IPS DF 6.9 (cell line): ENCODE measurements around the gene MOSMO.
"Not testable (repeated sequence)": the region's sequence is repeated elsewhere in the genome, so short reads cannot be mapped to it uniquely, and the experiment has no call there.

Experiments used
- DNase-seq: peaks from one replicate; pipeline ENCODE4 v3.0.0-alpha.2; 2013; ENCODE audit warnings: low read depth, low spot score
- H3K27ac ChIP-seq: one replicate; pipeline ENCODE4 v1.5.1; 2013; ENCODE audit warnings: low read length, control low read depth
- H3K27me3 ChIP-seq: 2 replicates; pipeline ENCODE4 v1.6.1; 2013; ENCODE audit warnings: mild to moderate bottlenecking, low read length; ENCODE audit not compliant: control insufficient read depth, insufficient read depth
- H3K36me3 ChIP-seq: 2 replicates; pipeline ENCODE4 v1.6.1; 2013; ENCODE audit warnings: low read length; ENCODE audit not compliant: control insufficient read depth, insufficient read depth
- H3K4me1 ChIP-seq: 2 replicates; pipeline ENCODE4 v1.6.1; 2013; ENCODE audit warnings: low read length; ENCODE audit not compliant: control insufficient read depth, insufficient read depth
- H3K4me3 ChIP-seq: 2 replicates; pipeline ENCODE4 v1.5.1; 2013; ENCODE audit warnings: mild to moderate bottlenecking, low read length
- H3K9me3 ChIP-seq: 2 replicates; pipeline ENCODE4 v1.6.1; 2013; ENCODE audit warnings: low read length, inconsistent platforms; ENCODE audit not compliant: control insufficient read depth, insufficient read depth
- WGBS: extraction: QIAGEN DNeasy Blood & Tissue Kit; methylation state at CpG from one replicate; pipeline ENCODE4 v1.1.7; 2013; ENCODE audit warnings: mixed read lengths, missing lambda C conversion rate; ENCODE audit not compliant: insufficient read length, insufficient coverage; 5-methylcytosine and 5-hydroxymethylcytosine counted together

MOSMO gene

DNA sequence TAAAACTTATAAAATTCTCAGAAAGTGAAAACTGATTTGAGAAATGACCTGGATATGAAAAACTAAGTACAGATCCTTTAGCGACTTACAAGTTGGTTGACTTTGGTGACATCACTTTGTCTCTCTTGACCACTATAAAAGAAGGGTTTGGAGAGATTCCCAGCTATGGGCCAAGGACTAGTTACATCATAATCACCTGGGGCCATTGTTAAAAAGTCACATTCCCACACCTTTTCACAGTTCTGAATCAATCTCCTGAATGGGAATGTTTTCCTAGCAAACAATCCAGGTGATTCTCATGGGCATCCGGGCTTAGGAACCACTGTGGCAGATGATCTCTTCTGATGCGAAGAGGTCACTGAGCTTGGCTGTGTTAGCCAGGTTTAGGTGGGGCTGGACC, 83.8 kb downstream of the MOSMO start:
- Histone ChIP-seq H3K36me3 (no peaks in the 10 kb centered on the region), H3K27ac (no peak overlapping the region), H3K4me1 (0 out of 2 replicates have a peak, but pooled peaks cover 1% of the 10 kb centered on the region), H3K27me3 (peaks cover 2% of the 10 kb centered on the region; the same call in 1 of the 2 replicates), H3K4me3 (no peak overlapping the region), H3K9me3 (no peaks in the 10 kb centered on the region)
- DNase-seq, result no peak
- WGBS, result no CpG with 5 or more reads among the region's 3 CpGs

DNA sequence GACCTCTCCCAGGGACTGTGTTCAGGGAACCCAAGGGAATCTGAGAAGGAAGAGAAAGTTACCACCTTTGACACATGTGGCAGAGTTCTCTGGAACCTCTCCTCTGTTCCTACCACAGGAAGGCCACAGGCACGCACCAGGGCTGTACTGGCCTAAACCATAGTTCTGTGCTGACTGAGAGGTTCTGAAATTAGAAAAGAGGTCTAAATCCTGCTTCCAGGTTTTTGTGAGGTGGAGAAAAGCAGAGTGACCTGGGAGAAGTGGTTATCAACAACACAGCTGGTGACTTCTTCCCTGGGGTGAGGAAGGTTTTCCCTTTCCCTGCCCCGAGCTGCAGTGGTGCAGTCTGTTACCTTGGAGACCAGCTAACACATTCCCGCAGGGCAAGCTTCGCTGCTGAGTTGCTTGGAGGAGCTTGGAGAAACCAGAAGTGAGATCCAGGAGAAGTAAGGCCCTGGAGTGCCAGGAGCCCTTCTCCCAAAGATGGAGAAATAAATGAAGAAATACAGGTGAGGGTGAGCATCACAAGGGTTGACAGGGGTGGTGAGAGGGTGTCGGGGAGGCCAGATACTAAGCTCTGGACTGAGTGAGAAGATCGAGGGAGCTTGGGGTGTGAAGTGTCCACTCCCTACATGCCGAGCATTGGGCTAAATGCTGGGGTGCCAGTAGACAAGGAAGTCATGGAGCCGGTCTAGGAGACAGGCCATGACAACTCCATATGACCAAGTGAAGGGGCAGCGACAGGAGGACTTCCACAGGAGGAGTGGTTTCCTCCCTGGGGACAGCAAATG, 84.4 kb downstream of the MOSMO start, which contains the start of gene VWA3A:
TSS of gene VWA3A (plus strand) at position 399 of the 791 bp plus-strand sequence. CDS start at position 496, 97 bp downstream.
- DNase-seq, result peak; percentile 35
- Histone ChIP-seq H3K9me3 (no peaks in the 10 kb centered on the region), H3K4me3 (no peak within 1 kb of the TSS), H3K27me3 (peaks cover 2% of the 10 kb centered on the region; the same call in 1 of the 2 replicates), H3K4me1 (0 out of 2 replicates have a peak, but pooled peaks cover 1% of the 10 kb centered on the region), H3K27ac (no peak within 1 kb of the TSS), H3K36me3 (no peaks in the 10 kb centered on the region)
- WGBS, result no CpG with 5 or more reads among the region's 9 CpGs

DNA sequence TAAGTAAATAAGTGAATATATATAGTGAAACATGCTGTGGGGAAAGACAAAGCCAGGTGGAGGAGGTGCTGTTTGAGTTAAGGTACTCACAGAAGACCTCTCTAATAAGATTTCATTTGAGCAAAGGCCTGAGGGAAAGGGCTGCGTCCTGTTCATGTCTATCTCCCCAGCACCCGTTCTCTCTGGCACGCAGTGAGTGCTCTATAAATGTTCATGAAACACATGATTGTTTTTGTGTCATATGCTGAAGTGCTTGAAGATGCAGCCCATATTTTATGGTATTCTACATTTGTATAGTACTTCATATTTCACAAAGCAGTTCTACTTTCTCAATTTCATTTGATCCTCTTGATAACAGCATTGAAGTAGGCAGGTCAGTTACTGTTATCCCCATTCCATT, 85.4 kb downstream of the MOSMO start:
- Histone ChIP-seq H3K9me3 (no peaks in the 10 kb centered on the region), H3K27ac (no peak overlapping the region), H3K4me1 (0 out of 2 replicates have a peak, but pooled peaks cover 1% of the 10 kb centered on the region), H3K27me3 (peaks cover 2% of the 10 kb centered on the region; the same call in 1 of the 2 replicates), H3K4me3 (no peak overlapping the region), H3K36me3 (no peaks in the 10 kb centered on the region)
- WGBS, result no CpG with 5 or more reads among the region's 3 CpGs
- no peak for DNase-seq

DNA sequence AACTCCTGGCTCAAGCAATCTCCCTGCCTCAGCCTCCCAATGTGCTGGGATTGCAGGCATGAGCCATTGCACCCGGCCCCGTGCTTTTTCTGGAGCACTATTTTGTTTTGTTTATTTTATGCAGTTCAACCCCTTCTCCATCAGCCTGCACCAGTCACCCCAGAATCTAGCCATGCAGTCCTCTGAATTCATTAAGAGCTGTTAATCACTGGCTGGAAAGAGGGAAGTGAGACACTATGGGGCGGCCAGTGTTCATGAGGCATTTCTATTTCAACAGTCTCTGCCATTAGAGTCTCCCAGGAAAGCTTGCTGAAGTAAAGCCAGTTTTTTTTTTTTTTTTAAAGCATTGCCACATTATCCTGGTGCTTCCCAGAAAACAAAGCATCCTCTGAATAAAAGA, 86.1 kb downstream of the MOSMO start:
- no peaks in the 10 kb centered on the region for H3K36me3 ChIP-seq
- no CpG with 5 or more reads among the region's 3 CpGs for WGBS
- DNase-seq, result no peak

DNA sequence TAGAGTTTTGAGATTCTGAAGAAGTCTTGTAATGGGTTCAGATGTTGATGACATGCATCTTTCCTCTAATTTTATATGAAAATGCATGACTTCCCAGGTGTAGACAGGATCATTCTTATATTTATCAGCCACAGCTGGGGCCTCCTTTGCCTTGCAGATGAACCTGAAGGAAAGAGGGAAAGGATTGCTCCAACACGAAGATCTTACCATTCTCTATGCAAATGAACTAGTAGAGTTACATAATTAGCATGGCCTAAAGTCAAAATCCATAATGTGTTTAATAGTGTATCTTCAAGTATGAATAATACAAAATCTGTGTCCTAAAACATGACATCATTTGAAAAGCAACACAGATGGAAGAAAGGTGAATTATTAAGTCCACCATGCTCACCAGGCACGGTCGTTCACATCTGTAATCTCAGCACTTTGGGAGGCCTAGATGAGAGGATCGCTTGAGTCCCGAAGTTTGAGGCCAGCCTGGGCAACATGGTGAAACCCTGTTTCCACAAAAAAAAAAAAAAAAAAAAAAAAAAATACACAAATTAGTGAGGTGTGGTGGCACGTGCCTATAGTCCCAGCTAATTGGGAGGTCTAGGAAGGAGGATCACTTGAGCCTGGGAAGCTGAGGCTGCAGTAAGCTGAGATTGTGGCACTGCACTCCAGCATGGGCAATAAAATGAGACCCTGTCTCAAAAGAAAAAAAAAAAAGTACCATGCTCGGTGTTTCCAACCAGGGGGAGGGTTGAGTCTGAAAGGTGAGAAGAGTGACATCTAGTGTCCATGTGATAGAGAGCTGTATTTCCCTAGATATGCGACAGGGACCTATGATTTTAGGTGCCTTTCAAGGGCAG, 90.7 kb downstream of the MOSMO start:
- Histone ChIP-seq H3K4me3 (no peak overlapping the region), H3K27ac (no peak overlapping the region), H3K27me3 (no peaks in the 10 kb centered on the region), H3K4me1 (peaks cover 4% of the 10 kb centered on the region; the same call in 1 of the 2 replicates), H3K36me3 (no peaks in the 10 kb centered on the region), H3K9me3 (no peaks in the 10 kb centered on the region)
- no CpG with 5 or more reads among the region's 8 CpGs for WGBS
- no peak for DNase-seq

More for the DNA sequence above, 86.1 kb downstream of the MOSMO start:
- Histone ChIP-seq H3K27ac (no peak overlapping the region), H3K4me3 (no peak overlapping the region), H3K4me1 (0 out of 2 replicates have a peak, but pooled peaks cover 2% of the 10 kb centered on the region), H3K9me3 (no peaks in the 10 kb centered on the region), H3K27me3 (peaks cover 2% of the 10 kb centered on the region; the same call in 1 of the 2 replicates)

DNA sequence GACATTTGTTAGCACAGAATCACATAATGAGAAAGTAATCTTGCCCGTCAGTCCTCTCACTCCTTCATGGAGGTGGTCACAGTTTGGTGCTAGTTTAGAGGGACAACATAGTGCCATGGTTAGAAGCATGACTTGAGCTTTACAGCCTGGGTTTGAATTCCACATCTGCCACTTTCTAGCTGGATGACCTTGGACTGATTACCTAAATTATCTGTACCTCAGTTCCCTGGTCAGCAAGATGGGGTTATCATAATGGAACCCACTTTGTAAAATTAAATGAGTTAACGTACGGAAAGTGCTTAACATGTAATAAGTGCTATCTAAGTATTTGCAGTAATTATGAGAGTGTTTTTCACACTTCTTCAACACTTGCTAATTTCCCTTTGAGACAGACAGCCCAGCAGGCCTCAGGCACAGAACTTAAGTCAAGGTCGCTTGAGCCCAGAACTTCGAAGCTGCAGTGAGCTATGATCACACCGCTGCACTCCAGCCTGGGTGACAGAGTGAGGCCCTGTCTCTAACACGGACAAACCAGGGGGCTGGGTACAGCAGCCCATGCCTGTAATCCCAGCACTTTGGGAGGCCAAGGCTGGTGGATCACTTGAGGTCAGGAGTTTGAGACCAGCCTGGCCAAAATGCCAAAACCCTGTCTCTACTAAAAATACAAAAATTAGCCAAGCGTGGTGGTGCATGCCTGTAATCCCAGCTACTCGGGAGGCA, 91.5 kb downstream of the MOSMO start:
- H3K27ac ChIP-seq, result no peak overlapping the region

DNA sequence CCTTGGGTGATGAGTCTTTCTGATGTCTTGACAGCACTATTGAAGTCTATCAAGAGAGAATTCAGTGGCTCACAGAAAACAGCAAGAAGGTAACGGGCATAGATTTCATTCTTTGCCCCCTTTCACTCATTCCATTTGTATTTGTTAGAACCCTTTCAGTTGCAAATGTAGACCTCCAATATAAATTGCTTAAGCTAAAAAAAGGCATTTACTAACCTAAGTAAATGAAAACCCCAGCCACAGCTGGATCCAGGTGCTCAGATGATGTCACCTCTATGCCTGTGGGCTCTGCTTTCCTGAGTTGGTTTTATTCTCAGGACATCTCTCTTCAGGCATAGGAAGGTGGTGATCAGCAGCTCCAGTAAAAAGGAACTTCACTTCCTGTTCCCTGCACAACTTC, 95.5 kb downstream of the MOSMO start:
- no CpG with 5 or more reads among the region's 1 CpG for WGBS
- Histone ChIP-seq H3K4me3 (no peak overlapping the region), H3K27me3 (no peaks in the 10 kb centered on the region), H3K36me3 (no peaks in the 10 kb centered on the region), H3K27ac (no peak overlapping the region), H3K4me1 (peaks cover 4% of the 10 kb centered on the region; the same call in 1 of the 2 replicates), H3K9me3 (no peaks in the 10 kb centered on the region)
- DNase-seq, result no peak

More for the DNA sequence above, 91.5 kb downstream of the MOSMO start:
- H3K4me3 ChIP-seq, result no peak overlapping the region
- H3K27me3 ChIP-seq, result no peaks in the 10 kb centered on the region
- no peak for DNase-seq
- peaks cover 4% of the 10 kb centered on the region; the same call in 1 of the 2 replicates for H3K4me1 ChIP-seq
- no CpG with 5 or more reads among the region's 9 CpGs for WGBS
- no peaks in the 10 kb centered on the region for H3K36me3 ChIP-seq
- no peaks in the 10 kb centered on the region for H3K9me3 ChIP-seq

DNA sequence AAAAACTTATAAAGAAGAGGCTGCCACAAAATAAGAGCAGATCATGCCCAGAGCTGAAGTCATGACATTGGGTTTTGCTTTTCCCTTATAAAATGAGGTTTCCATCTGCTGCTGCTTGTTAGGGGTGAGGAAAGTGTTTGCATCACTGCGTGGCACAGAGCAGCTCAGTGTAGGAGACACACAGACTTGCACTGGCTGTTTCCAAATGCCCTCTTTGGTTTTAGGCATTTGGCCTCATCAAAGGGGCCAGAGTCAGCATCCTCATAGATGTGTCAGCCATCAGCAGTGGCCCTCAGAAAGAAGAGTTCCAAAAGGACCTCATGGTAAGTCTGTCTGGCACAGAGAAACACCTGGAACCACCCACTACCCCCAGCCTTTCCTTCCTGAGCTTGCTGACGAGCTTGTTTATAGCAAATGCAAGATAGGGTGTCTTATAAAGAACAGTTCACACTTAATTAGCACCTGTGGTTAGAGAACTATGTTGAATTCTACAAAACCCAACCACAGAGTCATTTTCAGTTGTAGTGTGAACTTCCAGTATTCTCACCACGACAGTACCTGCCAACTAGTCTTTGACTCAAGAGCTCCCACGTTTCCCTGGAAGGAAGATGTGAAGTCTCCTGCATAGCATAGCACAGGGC, 101.5 kb downstream of the MOSMO start:
- no peak overlapping the region for H3K4me3 ChIP-seq
- no peaks in the 10 kb centered on the region for H3K9me3 ChIP-seq
- no peak overlapping the region for H3K27ac ChIP-seq
- H3K27me3 ChIP-seq, result no peaks in the 10 kb centered on the region
- no peak for DNase-seq
- no CpG with 5 or more reads among the region's 4 CpGs for WGBS
- no peaks in the 10 kb centered on the region for H3K4me1 ChIP-seq
- H3K36me3 ChIP-seq, result no peaks in the 10 kb centered on the region

DNA sequence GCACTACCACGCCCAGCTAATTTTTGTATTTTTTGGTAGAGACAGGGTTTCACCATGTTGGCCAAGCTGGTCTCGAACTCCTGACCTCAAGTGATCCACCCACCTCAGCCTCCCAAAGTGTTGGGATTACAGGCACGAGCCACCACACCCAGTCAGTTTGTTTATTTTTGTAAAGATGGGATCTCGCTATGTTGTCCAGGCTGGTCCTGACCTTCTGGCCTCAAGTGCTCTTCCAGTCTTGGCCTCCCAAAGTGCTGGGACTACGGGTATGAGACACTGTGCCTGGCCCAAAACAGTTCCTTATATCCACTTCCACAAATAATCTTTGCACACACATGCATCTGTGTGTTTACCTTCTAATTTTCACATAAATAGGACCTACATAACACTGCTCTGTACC, 103.7 kb downstream of the MOSMO start:
- no CpG with 5 or more reads among the region's 5 CpGs for WGBS

More for the DNA sequence above, 103.7 kb downstream of the MOSMO start:
- H3K9me3 ChIP-seq, H3K27ac ChIP-seq, H3K27me3 ChIP-seq, H3K4me1 ChIP-seq, H3K4me3 ChIP-seq, DNase-seq, H3K36me3 ChIP-seq: not testable (repeated sequence)
